Measurements from ENCODE around the gene LRRC75A. TPM values are rescaled to one million over a fixed set of nuclear protein-coding genes. Genes with fewer than 3 reads are reported as not detected.
A peak's percentile ranks its signal among the peaks of the same experiment; 100 is the strongest.

The LRRC75A gene
- total and polyA plus RNA-seq, 2 of the 8 experiments (the other 6 are each of a cell fraction or from before 2014, with no cell fraction given) = 9.7 to 9.9 TPM

DNA sequence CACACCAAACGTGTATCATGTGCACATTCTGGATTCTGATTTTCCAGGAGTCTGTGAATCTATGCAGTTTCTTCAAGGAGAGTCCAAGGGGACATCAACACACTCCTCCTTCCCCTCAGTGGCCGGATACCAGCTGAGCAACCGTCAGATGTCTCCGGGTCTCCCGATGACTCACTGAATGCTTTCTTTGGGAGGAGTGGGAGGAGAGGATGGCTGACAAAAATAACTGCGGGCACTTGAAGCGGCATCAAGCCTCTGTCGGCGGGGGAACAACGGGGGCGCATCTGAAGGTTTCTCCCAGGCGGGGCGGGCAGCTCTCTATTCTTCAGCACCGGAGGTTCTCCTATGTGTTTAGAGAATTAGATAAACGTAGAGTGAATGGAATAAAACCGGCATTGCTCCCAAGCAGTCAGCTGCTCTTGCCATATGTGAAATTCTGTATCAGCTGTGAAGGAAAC is 24.6 kb upstream of the LRRC75A start:
- no peak overlapping the region for H2AK5ac ChIP-seq (ENCODE audit: low read depth, low read length)
- H4K5ac ChIP-seq (ENCODE audit: insufficient read length, low read depth, low read length) = no peak overlapping the region
- H3K27me3 ChIP-seq (replicated peaks in 1 of 4; ENCODE audit: control insufficient read depth in 3 of 4, extremely low read depth in 1 of 4, insufficient read depth in 3 of 4, low read length in 3 of 4) = peaks cover 0 to 2% (median 0%) of the 10 kb centered on the region in 4 experiments; a peak in 1 of 7 replicates
- DNase-seq (ENCODE audit: low read depth in 1 of 2, low spot score in 2 of 2) (no peak), FAIRE-seq (no peak)
- H3K79me1 ChIP-seq (ENCODE audit: low read depth, low read length) = no peaks in the 10 kb centered on the region
- no peak overlapping the region for H3K27ac ChIP-seq (ENCODE audit: low read depth, low read length)
- H3K4ac ChIP-seq (replicated peaks; ENCODE audit: insufficient read length, low read depth, low read length) = no peak overlapping the region
- peaks cover 4 to 14% (median 7%) of the 10 kb centered on the region in 4 experiments for H3K4me1 ChIP-seq (replicated peaks in 1 of 4; ENCODE audit: control insufficient read depth in 3 of 4, insufficient read depth in 4 of 4, low read length in 3 of 4)
- H2BK12ac ChIP-seq (ENCODE audit: low read depth, low read length) = peak overlapping the region; percentile 19; the same call in 1 of the 2 replicates
- H3K36me3 ChIP-seq (ENCODE audit: control insufficient read depth in 2 of 4, insufficient read depth in 4 of 4, low read length in 3 of 4) = no peaks in the 10 kb centered on the region
- TF ChIP-seq SUZ12 (IDR thresholded peaks at IDR 0.05; ENCODE audit: low read length) (0 out of 2 replicates have a peak, but pooled peaks have one; percentile 26), EGR1 (IDR thresholded peaks at IDR 0.05; ENCODE audit: borderline replicate concordance, low read depth, low read length) (no peak), CEBPB (IDR thresholded peaks at IDR 0.05; ENCODE audit: low read depth, low read length) (no peak), BCL11A (IDR thresholded peaks at IDR 0.05; ENCODE audit: low read depth in 2 of 2, low read length in 2 of 2) (no peak), JUND (IDR thresholded peaks at IDR 0.05; ENCODE audit: low read length) (peak; percentile 71)
- TF ChIP-seq, protein P1, sequence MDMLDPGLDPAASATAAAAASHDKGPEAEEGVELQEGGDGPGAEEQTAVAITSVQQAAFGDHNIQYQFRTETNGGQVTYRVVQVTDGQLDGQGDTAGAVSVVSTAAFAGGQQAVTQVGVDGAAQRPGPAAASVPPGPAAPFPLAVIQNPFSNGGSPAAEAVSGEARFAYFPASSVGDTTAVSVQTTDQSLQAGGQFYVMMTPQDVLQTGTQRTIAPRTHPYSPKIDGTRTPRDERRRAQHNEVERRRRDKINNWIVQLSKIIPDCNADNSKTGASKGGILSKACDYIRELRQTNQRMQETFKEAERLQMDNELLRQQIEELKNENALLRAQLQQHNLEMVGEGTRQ (IDR thresholded peaks at IDR 0.05; ENCODE audit: low read length) = no peak
- H3K9me3 ChIP-seq (ENCODE audit: insufficient read depth in 2 of 2, low read depth in 1 of 2, low read length in 1 of 2) = no peaks in the 10 kb centered on the region
- H3K4me2 ChIP-seq (ENCODE audit: insufficient read depth in 1 of 2, low read depth in 2 of 2, low read length in 2 of 2) = no peak overlapping the region
- no peaks in the 10 kb centered on the region for H4K20me1 ChIP-seq (replicated peaks in 1 of 2; ENCODE audit: control insufficient read depth in 1 of 2, insufficient read depth in 2 of 2, low read length in 2 of 2)
- H2BK5ac ChIP-seq (ENCODE audit: low read depth, low read length) = no peak overlapping the region
- 73% methylated on average over 16 of the region's 16 CpGs; no CpG with 5 or more reads in 1 of the 2 experiments for WGBS, 2 experiments (ENCODE audit: extremely low coverage in 1 of 2, insufficient coverage in 1 of 2, insufficient read length in 1 of 2, insufficient replicate concordance in 2 of 2, low coverage in 1 of 2, low lambda C conversion rate in 2 of 2, missing lambda C conversion rate in 1 of 2)
- H3K14ac ChIP-seq (ENCODE audit: insufficient read length) = no peak overlapping the region
- no peak overlapping the region for H4K8ac ChIP-seq (ENCODE audit: extremely low read depth, insufficient read depth, low read length)
- H3K56ac ChIP-seq (replicated peaks; ENCODE audit: insufficient read length, low read depth, low read length) = no peak overlapping the region
- H2BK20ac ChIP-seq (ENCODE audit: low read length) = no peak overlapping the region
- no peak overlapping the region for H3K18ac ChIP-seq (ENCODE audit: extremely low read depth, low read length)
- no peaks in the 10 kb centered on the region for H3K79me2 ChIP-seq (ENCODE audit: control insufficient read depth in 1 of 2, insufficient read depth in 2 of 2, low read length in 2 of 2)
- POLR2A ChIA-PET (ENCODE audit: partially characterized antibody) = interaction anchor here (1.2 to 2.1 kb wide), 4 partner anchors 62 to 78 kb away, joined by 4 to 9 read pairs (median 6); no protein-coding TSS in a partner anchor
- H2BK15ac ChIP-seq (ENCODE audit: low read length) = no peak overlapping the region
- H2BK120ac ChIP-seq (replicated peaks; ENCODE audit: low read depth, low read length) = no peak overlapping the region
- no peak overlapping the region for H3K9ac ChIP-seq (replicated peaks in 1 of 4; ENCODE audit: extremely low read depth in 1 of 4, low read depth in 3 of 4, low read length in 3 of 4)
- H4K91ac ChIP-seq (replicated peaks; ENCODE audit: insufficient read length, low read length) = no peak overlapping the region
- no peak overlapping the region for H3K23ac ChIP-seq (ENCODE audit: insufficient read length)
- no peaks in the 10 kb centered on the region for H3K23me2 ChIP-seq (ENCODE audit: low read depth, low read length)
- H2AFZ ChIP-seq (ENCODE audit: low read length) = no peak overlapping the region
- CTCF ChIA-PET (ENCODE audit: partially characterized antibody) = interaction anchor here (0.9 to 34.1 kb wide), 6 partner anchors 13 to 153 kb away, joined by 3 to 941 read pairs (median 3); no protein-coding TSS in a partner anchor
- H3K4me3 ChIP-seq (ENCODE audit: extremely low read depth in 1 of 4, insufficient read depth in 2 of 4, low read depth in 3 of 4, low read length in 4 of 4) = no peak overlapping the region

Data from H1 (cell line).